ENCODE measurements around the gene PLCH2.

GRCh38 chr1:2431103-2431502 is 45.0 kb upstream of the PLCH2 start:
- no peak for TF ChIP-seq CTCF (conservative IDR thresholded peaks at IDR 0.05; ENCODE audit: low read depth, low read length)
- TF ChIP-seq EZH2 (IDR thresholded peaks at IDR 0.05; ENCODE audit: borderline replicate concordance, low read depth, low read length, poor library complexity, severe bottlenecking), result no peak

All from A673 (cell line).